ENCODE measurements around the gene MALT1. TPM values are rescaled to one million over a fixed set of nuclear protein-coding genes. Genes with fewer than 3 reads are reported as not detected.

MALT1 gene
- total and polyA plus RNA-seq, 2 donors from 2014 or later, result 10.4 to 39.4 TPM

DNA sequence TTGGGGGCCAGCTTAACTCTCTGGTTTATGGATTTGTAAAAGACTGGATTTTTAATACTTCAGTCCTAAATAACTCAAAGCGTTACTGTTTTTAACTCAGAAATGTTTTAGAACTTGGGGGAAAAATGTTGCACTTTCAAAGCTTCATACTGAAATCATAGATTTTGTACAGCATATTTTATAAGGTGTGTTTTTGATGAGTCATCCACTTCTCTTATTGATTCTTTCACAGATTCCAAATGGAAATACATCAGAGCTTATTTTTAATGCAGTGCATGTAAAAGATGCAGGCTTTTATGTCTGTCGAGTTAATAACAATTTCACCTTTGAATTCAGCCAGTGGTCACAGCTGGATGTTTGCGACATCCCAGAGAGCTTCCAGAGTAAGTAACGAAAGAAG is 28.9 kb downstream of the MALT1 start:
- Histone ChIP-seq H3K27me3 (ENCODE audit: control insufficient read depth, insufficient read depth, low read length) (no peaks in the 10 kb centered on the region), H3K27ac (ENCODE audit: low read depth in 2 of 2, low read length in 2 of 2) (no peak overlapping the region), H3K9me3 (ENCODE audit: control insufficient read depth in 2 of 3, insufficient read depth in 1 of 3, low read length in 3 of 3) (no peaks in the 10 kb centered on the region), H3K36me3 (ENCODE audit: control insufficient read depth in 2 of 3, insufficient read depth in 3 of 3, low read length in 3 of 3) (peaks cover 0 to 10% (median 8%) of the 10 kb centered on the region in 3 donors), H3K4me1 (ENCODE audit: control insufficient read depth in 2 of 3, insufficient read depth in 2 of 3, low read depth in 1 of 3, low read length in 3 of 3) (no peaks in the 10 kb centered on the region), H3K4me3 (ENCODE audit: low read length in 3 of 3) (no peak overlapping the region), H3K9ac (ENCODE audit: low read length in 3 of 3) (no peak overlapping the region)
- intact Hi-C loops (cut with DNase I), result no loop called here
- DNase-seq (no peak), FAIRE-seq (no peak)
- TF ChIP-seq CTCF (IDR thresholded peaks at IDR 0.05; ENCODE audit: borderline replicate concordance, extremely low read depth, insufficient read depth), result no peak

GRCh38 chr18:58712930-58713329 is 41.7 kb downstream of the MALT1 start:
- DNase-seq (no peak), FAIRE-seq (no peak)
- H3K9me3 ChIP-seq (ENCODE audit: control insufficient read depth in 2 of 3, insufficient read depth in 1 of 3, low read length in 3 of 3), result no peaks in the 10 kb centered on the region
- no peaks in the 10 kb centered on the region for H3K4me1 ChIP-seq (ENCODE audit: control insufficient read depth in 2 of 3, insufficient read depth in 2 of 3, low read depth in 1 of 3, low read length in 3 of 3)
- intact Hi-C loops (cut with DNase I), result no loop called here
- no peak for TF ChIP-seq CTCF (IDR thresholded peaks at IDR 0.05; ENCODE audit: borderline replicate concordance, extremely low read depth, insufficient read depth)
- no peak overlapping the region for H3K27ac ChIP-seq (ENCODE audit: low read depth in 2 of 2, low read length in 2 of 2)
- peaks cover 2 to 5% (median 3%) of the 10 kb centered on the region in 3 donors for H3K36me3 ChIP-seq (ENCODE audit: control insufficient read depth in 2 of 3, insufficient read depth in 3 of 3, low read length in 3 of 3)
- no peak overlapping the region for H3K9ac ChIP-seq (ENCODE audit: low read length in 3 of 3)
- H3K27me3 ChIP-seq (ENCODE audit: control insufficient read depth, insufficient read depth, low read length), result no peaks in the 10 kb centered on the region
- no peak overlapping the region for H3K4me3 ChIP-seq (ENCODE audit: low read length in 3 of 3)

- no peak for DNase-seq
- no peaks in the 10 kb centered on the region for H3K4me1 ChIP-seq (ENCODE audit: control insufficient read depth in 2 of 3, insufficient read depth in 2 of 3, low read depth in 1 of 3, low read length in 3 of 3)
- intact Hi-C loops (cut with DNase I), result no loop called here
- no peaks in the 10 kb centered on the region for H3K9me3 ChIP-seq (ENCODE audit: control insufficient read depth in 2 of 3, insufficient read depth in 1 of 3, low read length in 3 of 3)
- H3K4me3 ChIP-seq (ENCODE audit: low read length in 3 of 3), result no peak overlapping the region
- FAIRE-seq, result no peak
- no peak for TF ChIP-seq CTCF (IDR thresholded peaks at IDR 0.05; ENCODE audit: borderline replicate concordance, extremely low read depth, insufficient read depth)
- no peak overlapping the region for H3K27ac ChIP-seq (ENCODE audit: low read depth in 2 of 2, low read length in 2 of 2)
- H3K27me3 ChIP-seq (ENCODE audit: control insufficient read depth, insufficient read depth, low read length), result no peaks in the 10 kb centered on the region
- H3K9ac ChIP-seq (ENCODE audit: low read length in 3 of 3), result no peak overlapping the region
- peaks cover 2 to 8% (median 5%) of the 10 kb centered on the region in 3 donors for H3K36me3 ChIP-seq (ENCODE audit: control insufficient read depth in 2 of 3, insufficient read depth in 3 of 3, low read length in 3 of 3)
These were observed 43.0 kb downstream of the MALT1 start for GRCh38 chr18:58714259-58714658.

- FAIRE-seq, result no peak
- intact Hi-C loops (cut with DNase I), result no loop called here
These were observed 43.6 kb downstream of the MALT1 start for GRCh38 chr18:58714821-58715220.

More at GRCh38 chr18:58714821-58715220, 43.6 kb downstream of the MALT1 start:
- Histone ChIP-seq H3K4me1 (ENCODE audit: control insufficient read depth in 2 of 3, insufficient read depth in 2 of 3, low read depth in 1 of 3, low read length in 3 of 3) (no peaks in the 10 kb centered on the region), H3K9me3 (ENCODE audit: control insufficient read depth in 2 of 3, insufficient read depth in 1 of 3, low read length in 3 of 3) (no peaks in the 10 kb centered on the region), H3K4me3 (ENCODE audit: low read length in 3 of 3) (no peak overlapping the region), H3K27ac (ENCODE audit: low read depth in 2 of 2, low read length in 2 of 2) (no peak overlapping the region), H3K36me3 (ENCODE audit: control insufficient read depth in 2 of 3, insufficient read depth in 3 of 3, low read length in 3 of 3) (peaks cover 2 to 8% (median 5%) of the 10 kb centered on the region in 3 donors), H3K27me3 (ENCODE audit: control insufficient read depth, insufficient read depth, low read length) (no peaks in the 10 kb centered on the region), H3K9ac (ENCODE audit: low read length in 3 of 3) (no peak overlapping the region)
- no peak for DNase-seq
- no peak for TF ChIP-seq CTCF (IDR thresholded peaks at IDR 0.05; ENCODE audit: borderline replicate concordance, extremely low read depth, insufficient read depth)
